ENCODE results near the gene ZCCHC18. TPM values are rescaled to one million over a fixed set of nuclear protein-coding genes. Genes with fewer than 3 reads are reported as not detected.

ZCCHC18 gene
- polyA plus RNA-seq, 1 of the 3 experiments (the other 2 are of a cell fraction), result 7.5 TPM

DNA sequence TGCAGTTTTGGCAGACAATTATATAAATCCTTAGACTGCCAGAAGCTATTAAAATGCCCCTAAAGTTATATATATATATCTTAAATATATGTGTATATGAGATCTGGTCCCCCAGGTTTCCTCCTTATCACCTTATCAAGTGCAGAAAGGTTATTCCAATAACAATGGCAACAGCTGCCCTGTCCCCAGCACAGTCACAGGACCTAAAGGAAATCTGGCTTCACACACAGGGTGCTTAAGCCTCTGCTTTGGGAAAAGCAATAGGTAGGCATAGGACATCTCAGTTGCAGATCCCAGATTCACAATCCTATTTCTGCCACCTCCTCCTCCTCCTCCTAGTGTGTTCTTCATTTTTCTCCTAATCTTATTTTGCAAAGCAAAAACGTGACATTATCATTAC is 38.7 kb downstream of the ZCCHC18 start:
- H2AFZ ChIP-seq (ENCODE audit: low read depth), result no peak overlapping the region

DNA sequence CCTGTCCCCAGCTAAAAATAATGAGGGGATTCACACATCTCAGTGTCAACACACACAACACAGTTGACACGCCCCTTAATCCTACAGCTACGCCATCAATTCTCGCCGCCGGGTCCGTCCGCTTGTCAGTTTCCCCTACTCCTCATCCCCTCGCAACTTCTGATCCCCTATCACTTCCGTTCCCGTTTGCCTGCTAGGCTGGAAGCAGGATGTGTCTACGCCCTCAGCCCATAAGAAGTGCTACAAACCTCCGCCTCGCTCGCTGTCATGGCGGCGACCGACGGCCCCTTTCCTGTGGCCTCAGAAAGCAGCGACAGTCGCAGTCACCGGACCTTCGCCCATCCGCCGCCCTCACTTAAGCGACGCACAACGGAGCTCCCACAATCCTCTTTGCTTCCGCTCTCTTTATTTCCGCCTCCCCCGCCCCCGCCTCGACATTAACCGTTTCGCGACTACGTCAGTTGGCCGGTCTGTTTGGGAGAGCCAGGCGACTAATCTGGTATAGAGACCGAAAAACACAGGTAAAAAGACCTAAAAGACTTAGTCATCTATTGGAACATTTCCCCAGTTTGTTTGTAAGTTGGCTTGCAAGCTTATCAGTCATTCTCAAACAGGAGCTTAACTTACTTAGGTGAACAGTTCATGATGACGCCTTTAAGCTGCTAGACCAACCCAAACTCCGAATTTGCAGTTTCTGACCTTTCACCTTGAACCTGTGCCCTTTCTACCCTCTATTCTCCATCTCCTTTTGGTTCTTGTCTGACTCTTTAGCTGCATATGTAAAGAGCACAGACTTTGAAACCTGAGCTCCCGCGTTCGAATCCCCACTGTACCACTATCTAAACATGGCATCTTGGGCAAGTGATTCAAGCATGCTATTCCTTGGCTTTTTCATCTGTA is 44.6 kb downstream of the ZCCHC18 start, which contains the start of gene SLC25A53:
SLC25A53 (minus strand) TSS at position 380 of the 900 bp plus-strand sequence. CDS start 51,752 bp downstream, outside the sequence.
- Histone ChIP-seq H3K4me2 (peak within 1 kb of the TSS; percentile 66), H4K20me1 (ENCODE audit: insufficient read depth) (no peaks in the 10 kb centered on the region), H3K36me3 (replicated peaks in 1 of 2; ENCODE audit: control insufficient read depth in 1 of 2, insufficient read depth in 2 of 2, low read length in 1 of 2) (peaks cover 0 to 3% of the 10 kb centered on the region in 2 experiments), H3K9ac (peak within 1 kb of the TSS; percentile 75), H3F3A (replicated peaks; ENCODE audit: insufficient read depth) (peaks cover 2% of the 10 kb centered on the region), H3K4me1 (ENCODE audit: control insufficient read depth in 1 of 2, insufficient read depth in 2 of 2, low read depth in 1 of 2, low read length in 1 of 2) (no peaks in the 10 kb centered on the region; a peak in 1 of 4 replicates), H3K27ac (ENCODE audit: low read depth in 2 of 2, low read length in 1 of 2) (peak within 1 kb of the TSS; percentile 87 to 93), H3K9me3 (no peaks in the 10 kb centered on the region), H2AFZ (ENCODE audit: low read depth) (peak within 1 kb of the TSS; percentile 84), H3K9me2 (no peaks in the 10 kb centered on the region), H3K79me2 (ENCODE audit: insufficient read depth) (peaks cover 13% of the 10 kb centered on the region), H3K27me3 (ENCODE audit: insufficient read depth) (no peaks in the 10 kb centered on the region), H3K4me3 (ENCODE audit: low read depth in 2 of 2, low read length in 1 of 2) (peak within 1 kb of the TSS; percentile 66)
- POLR2A ChIA-PET, result interaction anchor here (1.6 kb wide), 1 partner anchor 9 kb away, joined by 11 read pairs; the partner anchor contains the start of gene FAM199X
- CTCF ChIA-PET, result interaction anchor here (1.5 to 2.3 kb wide), 2 partner anchors 9 to 20 kb away, joined by 8 to 15 read pairs; partner anchors contain the start of gene FAM199X
- WGBS (ENCODE audit: low lambda C conversion rate), result 24% methylated on average over 43 of the region's 44 CpGs
- DNase-seq, result peak; percentile 67
- TF ChIP-seq, protein P1, sequence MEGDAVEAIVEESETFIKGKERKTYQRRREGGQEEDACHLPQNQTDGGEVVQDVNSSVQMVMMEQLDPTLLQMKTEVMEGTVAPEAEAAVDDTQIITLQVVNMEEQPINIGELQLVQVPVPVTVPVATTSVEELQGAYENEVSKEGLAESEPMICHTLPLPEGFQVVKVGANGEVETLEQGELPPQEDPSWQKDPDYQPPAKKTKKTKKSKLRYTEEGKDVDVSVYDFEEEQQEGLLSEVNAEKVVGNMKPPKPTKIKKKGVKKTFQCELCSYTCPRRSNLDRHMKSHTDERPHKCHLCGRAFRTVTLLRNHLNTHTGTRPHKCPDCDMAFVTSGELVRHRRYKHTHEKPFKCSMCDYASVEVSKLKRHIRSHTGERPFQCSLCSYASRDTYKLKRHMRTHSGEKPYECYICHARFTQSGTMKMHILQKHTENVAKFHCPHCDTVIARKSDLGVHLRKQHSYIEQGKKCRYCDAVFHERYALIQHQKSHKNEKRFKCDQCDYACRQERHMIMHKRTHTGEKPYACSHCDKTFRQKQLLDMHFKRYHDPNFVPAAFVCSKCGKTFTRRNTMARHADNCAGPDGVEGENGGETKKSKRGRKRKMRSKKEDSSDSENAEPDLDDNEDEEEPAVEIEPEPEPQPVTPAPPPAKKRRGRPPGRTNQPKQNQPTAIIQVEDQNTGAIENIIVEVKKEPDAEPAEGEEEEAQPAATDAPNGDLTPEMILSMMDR (IDR thresholded peaks at IDR 0.05), result no peak
- TF ChIP-seq FOXM1 (IDR thresholded peaks at IDR 0.05; ENCODE audit: low read depth) (no peak), EP300 (IDR thresholded peaks at IDR 0.05; ENCODE audit: borderline replicate concordance in 1 of 2, low read depth in 1 of 2, low read length in 1 of 2) (peak in 1 of 2 experiments; percentile 16; a peak in 1 of 4 replicates), JUND (IDR thresholded peaks at IDR 0.05) (no peak), NFIC (IDR thresholded peaks at IDR 0.05; ENCODE audit: borderline replicate concordance) (no peak), CHD2 (IDR thresholded peaks at IDR 0.05; ENCODE audit: low read length, partially characterized antibody) (no peak), POLR2AphosphoS5 (IDR thresholded peaks at IDR 0.05; ENCODE audit: low read depth, low read length) (peak; percentile 47; the same call in 1 of the 2 replicates), PBX3 (IDR thresholded peaks at IDR 0.05) (0 out of 2 replicates have a peak, but pooled peaks have one; percentile 10), NRF1 (IDR thresholded peaks at IDR 0.05; ENCODE audit: low read depth, low read length) (no peak), ELF1 (IDR thresholded peaks at IDR 0.05) (peak; percentile 72), MEF2A (IDR thresholded peaks at IDR 0.05; ENCODE audit: borderline replicate concordance, low read depth) (no peak), IRF3 (IDR thresholded peaks at IDR 0.05; ENCODE audit: low read depth, low read length) (no peak), FOXJ3 (CRISPR knock-in tag; IDR thresholded peaks at IDR 0.05) (no peak), GABPA (IDR thresholded peaks at IDR 0.05; ENCODE audit: low read depth) (peak; percentile 85)
- TF ChIP-seq, protein P2, sequence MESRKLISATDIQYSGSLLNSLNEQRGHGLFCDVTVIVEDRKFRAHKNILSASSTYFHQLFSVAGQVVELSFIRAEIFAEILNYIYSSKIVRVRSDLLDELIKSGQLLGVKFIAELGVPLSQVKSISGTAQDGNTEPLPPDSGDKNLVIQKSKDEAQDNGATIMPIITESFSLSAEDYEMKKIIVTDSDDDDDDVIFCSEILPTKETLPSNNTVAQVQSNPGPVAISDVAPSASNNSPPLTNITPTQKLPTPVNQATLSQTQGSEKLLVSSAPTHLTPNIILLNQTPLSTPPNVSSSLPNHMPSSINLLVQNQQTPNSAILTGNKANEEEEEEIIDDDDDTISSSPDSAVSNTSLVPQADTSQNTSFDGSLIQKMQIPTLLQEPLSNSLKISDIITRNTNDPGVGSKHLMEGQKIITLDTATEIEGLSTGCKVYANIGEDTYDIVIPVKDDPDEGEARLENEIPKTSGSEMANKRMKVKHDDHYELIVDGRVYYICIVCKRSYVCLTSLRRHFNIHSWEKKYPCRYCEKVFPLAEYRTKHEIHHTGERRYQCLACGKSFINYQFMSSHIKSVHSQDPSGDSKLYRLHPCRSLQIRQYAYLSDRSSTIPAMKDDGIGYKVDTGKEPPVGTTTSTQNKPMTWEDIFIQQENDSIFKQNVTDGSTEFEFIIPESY (IDR thresholded peaks at IDR 0.05; ENCODE audit: borderline replicate concordance, low read depth), result no peak
- TF ChIP-seq, protein P3, sequence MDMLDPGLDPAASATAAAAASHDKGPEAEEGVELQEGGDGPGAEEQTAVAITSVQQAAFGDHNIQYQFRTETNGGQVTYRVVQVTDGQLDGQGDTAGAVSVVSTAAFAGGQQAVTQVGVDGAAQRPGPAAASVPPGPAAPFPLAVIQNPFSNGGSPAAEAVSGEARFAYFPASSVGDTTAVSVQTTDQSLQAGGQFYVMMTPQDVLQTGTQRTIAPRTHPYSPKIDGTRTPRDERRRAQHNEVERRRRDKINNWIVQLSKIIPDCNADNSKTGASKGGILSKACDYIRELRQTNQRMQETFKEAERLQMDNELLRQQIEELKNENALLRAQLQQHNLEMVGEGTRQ (IDR thresholded peaks at IDR 0.05; ENCODE audit: borderline replicate concordance, low read depth, low read length), result no peak

More for the DNA sequence above, 38.7 kb downstream of the ZCCHC18 start:
- ChIA-PET CTCF (no interaction called here), POLR2A (no interaction called here)
- H3K36me3 ChIP-seq (replicated peaks in 1 of 2; ENCODE audit: control insufficient read depth in 1 of 2, insufficient read depth in 2 of 2, low read length in 1 of 2), result peaks cover 0 to 3% of the 10 kb centered on the region in 2 experiments
- TF ChIP-seq EZH2phosphoT487 (IDR thresholded peaks at IDR 0.05; ENCODE audit: borderline replicate concordance, low read depth), result no peak
- no peak for TF ChIP-seq RAD21 (IDR thresholded peaks at IDR 0.05; ENCODE audit: low read length)
- TF ChIP-seq RFX5 (IDR thresholded peaks at IDR 0.05; ENCODE audit: low read length), result no peak
- no peak for TF ChIP-seq CHD2 (IDR thresholded peaks at IDR 0.05; ENCODE audit: low read length, partially characterized antibody)
- TF ChIP-seq, protein P4, sequence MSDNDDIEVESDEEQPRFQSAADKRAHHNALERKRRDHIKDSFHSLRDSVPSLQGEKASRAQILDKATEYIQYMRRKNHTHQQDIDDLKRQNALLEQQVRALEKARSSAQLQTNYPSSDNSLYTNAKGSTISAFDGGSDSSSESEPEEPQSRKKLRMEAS (IDR thresholded peaks at IDR 0.05; ENCODE audit: low read depth), result no peak
- TF ChIP-seq SMC3 (IDR thresholded peaks at IDR 0.05; ENCODE audit: low read depth, low read length), result no peak
- no peaks in the 10 kb centered on the region for H4K20me1 ChIP-seq (ENCODE audit: insufficient read depth)
- no peaks in the 10 kb centered on the region for H3F3A ChIP-seq (replicated peaks; ENCODE audit: insufficient read depth)
- 13% methylated on average over 1 of the region's 1 CpG for WGBS (ENCODE audit: low lambda C conversion rate)
- no peak overlapping the region for H3K4me3 ChIP-seq (ENCODE audit: low read depth in 2 of 2, low read length in 1 of 2)
- H3K27me3 ChIP-seq (ENCODE audit: insufficient read depth), result no peaks in the 10 kb centered on the region
- DNase-seq, result no peak
- H3K27ac ChIP-seq (ENCODE audit: low read depth in 2 of 2, low read length in 1 of 2), result no peak overlapping the region
- no peaks in the 10 kb centered on the region for H3K9me2 ChIP-seq
- H3K9ac ChIP-seq, result no peak overlapping the region
- no peaks in the 10 kb centered on the region for H3K9me3 ChIP-seq
- H3K79me2 ChIP-seq (ENCODE audit: insufficient read depth), result peaks cover 11% of the 10 kb centered on the region
- no peak overlapping the region for H3K4me2 ChIP-seq
- H3K4me1 ChIP-seq (ENCODE audit: control insufficient read depth in 1 of 2, insufficient read depth in 2 of 2, low read depth in 1 of 2, low read length in 1 of 2), result no peaks in the 10 kb centered on the region; a peak in 1 of 4 replicates
